Karpas-422 (cell line): ENCODE measurements around the gene NCBP2. TPM values are rescaled to one million over a fixed set of nuclear protein-coding genes. Genes with fewer than 3 reads are reported as not detected.
"Not testable (repeated sequence)": the region's sequence is repeated elsewhere in the genome, so short reads cannot be mapped to it uniquely, and the experiment has no call there.

Experiments
- DNase-seq: peaks from one replicate; pipeline ENCODE4 v3.0.0-alpha.2; 2015
- H2AFZ ChIP-seq: fragments of 200-600 bp; sonication (generic); 2 replicates; pipeline ENCODE4 v1.6.1; 2014; ENCODE audit warnings: antibody characterized with exemption, low read length, mixed read lengths
- H3K27ac ChIP-seq: fragments of 200-600 bp; sonication (generic); 2 replicates; pipeline ENCODE4 v1.5.1; 2014; ENCODE audit warnings: mild to moderate bottlenecking, low read length, moderate library complexity
- H3K27me3 ChIP-seq: fragments of 200-600 bp; sonication (generic); 2 replicates; pipeline ENCODE4 v1.6.1; 2014; ENCODE audit warnings: low read length, mixed read lengths
- H3K36me3 ChIP-seq: fragments of 200-600 bp; sonication (generic); 2 replicates; pipeline ENCODE4 v1.6.1; 2014; ENCODE audit warnings: low read length, mixed read lengths; ENCODE audit not compliant: insufficient read depth
- H3K4me1 ChIP-seq: fragments of 200-600 bp; sonication (generic); 2 replicates; pipeline ENCODE4 v1.6.1; 2014; ENCODE audit warnings: mild to moderate bottlenecking, low read length, mixed read lengths
- H3K4me2 ChIP-seq: fragments of 200-600 bp; sonication (generic); 2 replicates; pipeline ENCODE4 v1.6.1; 2014; ENCODE audit warnings: low read length, low read depth, mild to moderate bottlenecking; ENCODE audit not compliant: poor library complexity, severe bottlenecking
- H3K4me3 ChIP-seq: fragments of 200-600 bp; sonication (generic); 2 replicates; pipeline ENCODE4 v1.5.1; 2014; ENCODE audit warnings: mild to moderate bottlenecking, antibody characterized with exemption, low read length, mixed read lengths
- H3K79me2 ChIP-seq: fragments of 200-600 bp; sonication (generic); 2 replicates; pipeline ENCODE4 v1.6.1; 2014; ENCODE audit warnings: mild to moderate bottlenecking, low read length, mixed read lengths
- H3K9ac ChIP-seq: fragments of 200-600 bp; sonication (generic); 2 replicates; pipeline ENCODE4 v1.6.0; 2014; ENCODE audit warnings: low read length
- H3K9me2 ChIP-seq: fragments of 200-600 bp; sonication (generic), shearing (Covaris generic); replicated peaks from 2 replicates; pipeline ENCODE4 v1.6.0; 2014; ENCODE audit warnings: mild to moderate bottlenecking, low read length, moderate library complexity; ENCODE audit not compliant: insufficient read depth
- H3K9me3 ChIP-seq: fragments of 300-700, 200-600 bp; sonication (generic); 2 replicates; pipeline ENCODE4 v1.6.1; 2014; ENCODE audit warnings: low read length, mixed read lengths
- H4K20me1 ChIP-seq: fragments of 200-600 bp; sonication (generic); 2 replicates; pipeline ENCODE4 v1.6.1; 2014; ENCODE audit warnings: mild to moderate bottlenecking, antibody characterized with exemption, low read length, low read depth; ENCODE audit not compliant: insufficient read depth
- total RNA-seq: library from RNA; depleted of rRNA; stranded (reverse); fragments of >200 nt; shearing (Covaris generic); gene quantifications from 2 replicates; pipeline ENCODE4 v1.2.3, GENCODE V29; 2014; ENCODE audit warnings: low replicate concordance

NCBP2 gene
- total RNA-seq, 1 experiment from 2014 or later, result 73.0 TPM

DNA sequence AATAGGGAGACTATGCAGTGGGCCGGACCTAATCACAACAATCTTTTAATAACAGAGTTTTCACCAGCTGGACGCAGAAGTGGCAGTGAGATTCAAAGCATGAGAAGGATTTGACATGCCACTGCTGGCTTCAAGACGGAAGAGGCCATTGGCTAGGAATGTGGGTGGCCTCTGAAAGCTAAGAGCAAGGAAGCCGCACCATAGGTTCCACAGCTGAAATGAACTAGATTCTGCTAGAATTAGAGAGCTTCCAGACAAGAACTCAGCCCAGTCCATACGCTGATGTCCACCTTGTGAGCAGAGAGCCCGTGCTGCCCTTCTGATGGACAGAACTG lies 6.9 kb upstream of the NCBP2 start:
- no peaks in the 10 kb centered on the region for H3K9me2 ChIP-seq
- H3K4me2 ChIP-seq, result no peak overlapping the region
- no peaks in the 10 kb centered on the region for H3K9me3 ChIP-seq
- no peak overlapping the region for H3K27ac ChIP-seq
- H3K4me3 ChIP-seq, result no peak overlapping the region
- H3K9ac ChIP-seq, result no peak overlapping the region
- 0 out of 2 replicates have a peak, but pooled peaks cover 5% of the 10 kb centered on the region for H4K20me1 ChIP-seq
- H3K4me1 ChIP-seq, result no peaks in the 10 kb centered on the region; the same call in 1 of the 2 replicates
- no peaks in the 10 kb centered on the region for H3K36me3 ChIP-seq
- no peak overlapping the region for H2AFZ ChIP-seq
- no peaks in the 10 kb centered on the region for H3K79me2 ChIP-seq
- DNase-seq, result no peak
- H3K27me3 ChIP-seq, result no peaks in the 10 kb centered on the region

DNA sequence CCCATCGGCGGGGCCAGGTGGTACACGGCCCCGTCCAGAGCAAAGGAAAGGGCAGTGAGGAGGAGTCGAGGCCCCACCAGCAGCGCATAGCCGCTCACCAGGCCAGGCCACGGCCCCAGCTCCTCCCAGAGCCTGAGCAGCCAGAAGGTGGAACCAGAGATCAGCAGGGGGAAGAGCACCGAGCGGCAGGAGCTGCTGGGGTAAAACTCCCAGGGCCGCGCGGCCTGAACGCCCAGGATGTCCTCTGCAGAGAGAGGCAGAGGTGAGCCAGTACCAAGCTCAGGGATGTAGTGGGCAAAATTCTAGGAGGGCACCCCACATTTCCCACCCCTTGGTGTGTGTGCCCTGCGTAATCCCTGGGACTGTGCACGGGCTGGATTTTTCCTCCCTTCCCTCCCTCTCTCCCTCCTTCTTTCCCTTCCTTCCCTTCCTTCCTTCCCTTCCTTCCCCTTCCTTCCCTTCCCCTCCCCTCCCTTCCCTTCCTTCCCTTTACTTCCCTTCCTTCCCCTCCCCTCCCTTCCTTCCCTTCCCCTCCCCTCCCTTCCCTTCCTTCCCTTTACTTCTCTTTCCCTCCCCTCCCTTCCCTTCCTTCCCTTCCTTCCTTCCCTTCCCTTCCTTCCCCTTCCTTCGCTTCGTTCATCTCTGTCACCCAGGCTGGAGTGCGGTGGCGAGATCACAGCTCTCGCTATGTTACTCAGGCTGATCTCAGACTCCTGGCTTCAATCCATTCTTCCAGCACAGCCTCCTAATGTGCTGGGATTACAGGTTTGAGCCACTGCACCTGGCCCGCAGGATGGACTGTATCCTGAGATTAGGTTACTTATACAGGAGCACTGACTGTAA lies 6.3 kb upstream of the NCBP2 start:
- Histone ChIP-seq H4K20me1 (peaks cover 6% of the 10 kb centered on the region), H3K27ac (no peak overlapping the region), H3K4me1 (peaks cover 3% of the 10 kb centered on the region), H3K4me2 (no peak overlapping the region), H3K9me3 (no peaks in the 10 kb centered on the region), H3K4me3 (no peak overlapping the region), H3K27me3 (no peaks in the 10 kb centered on the region), H3K9ac (no peak overlapping the region), H3K79me2 (peaks cover 2% of the 10 kb centered on the region), H2AFZ (no peak overlapping the region), H3K36me3 (no peaks in the 10 kb centered on the region), H3K9me2 (no peaks in the 10 kb centered on the region)
- DNase-seq, result peak; percentile 65

DNA sequence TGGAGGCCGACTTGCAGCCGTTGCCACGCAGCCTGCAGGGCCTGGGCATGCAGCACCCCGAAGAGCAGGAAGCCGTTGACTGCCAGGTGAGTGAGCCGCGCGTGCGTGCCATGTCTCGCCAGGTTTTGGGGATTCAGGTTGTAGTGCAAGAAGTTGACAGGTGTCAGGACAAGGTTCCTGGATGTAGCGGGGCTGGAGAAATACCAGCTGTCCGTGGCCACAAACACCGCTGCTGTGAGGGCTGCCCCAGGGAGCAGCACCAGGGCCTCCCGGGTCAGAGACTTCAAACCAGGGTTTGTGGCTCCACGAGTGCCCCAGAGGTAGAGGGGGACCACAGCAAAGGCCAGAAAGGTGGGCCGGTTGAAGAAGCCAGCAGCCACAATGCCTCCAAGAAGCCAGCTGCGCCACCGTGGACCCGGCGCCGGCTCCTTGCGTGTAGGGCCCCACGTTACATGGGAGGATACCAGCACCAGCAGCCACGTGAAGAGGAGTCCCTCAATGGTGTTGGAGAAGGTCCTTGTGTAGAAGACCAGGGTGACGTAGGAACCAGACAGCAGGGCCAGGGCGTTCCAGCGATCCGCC lies 5.6 kb upstream of the NCBP2 start:
- Histone ChIP-seq H3K4me1 (peaks cover 8% of the 10 kb centered on the region), H3K4me2 (no peak overlapping the region), H2AFZ (no peak overlapping the region)

DNA sequence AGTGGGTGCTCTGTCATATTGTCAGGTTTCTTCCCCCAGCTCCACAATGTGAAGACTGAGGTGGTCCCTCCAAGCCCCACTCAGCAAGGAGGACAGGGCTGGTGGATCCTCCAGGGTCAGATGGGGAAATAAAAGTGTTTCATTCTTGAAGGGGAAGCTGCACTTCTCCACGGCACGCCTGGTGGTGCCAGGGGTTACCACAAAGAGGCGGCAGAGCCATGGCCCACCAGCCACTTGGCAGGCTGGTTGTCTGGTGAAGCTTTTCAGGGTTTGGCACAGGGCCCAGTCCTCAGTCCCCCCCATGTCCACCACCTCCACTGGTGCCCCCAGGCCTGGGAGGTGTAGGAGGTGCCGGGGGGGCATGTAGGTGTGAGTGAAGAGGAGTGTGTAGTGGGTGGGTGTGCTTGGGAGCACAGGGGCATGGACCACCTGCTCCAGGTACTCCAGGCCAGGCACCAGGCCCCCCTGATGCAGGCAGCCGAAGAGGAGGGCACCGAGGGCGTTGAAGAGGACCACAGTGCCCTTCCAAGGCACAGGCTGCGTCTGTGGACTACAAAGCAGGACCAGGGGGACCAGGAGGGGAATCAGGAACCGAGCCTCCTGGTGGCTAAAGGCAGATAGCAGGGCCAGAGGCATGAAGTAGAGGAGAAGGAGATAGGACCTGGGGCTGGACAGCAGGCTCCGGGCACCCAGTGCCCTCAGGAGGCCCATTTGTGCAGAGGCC lies 5.0 kb upstream of the NCBP2 start:
- Histone ChIP-seq H3K79me2 (peaks cover 14% of the 10 kb centered on the region), H3K9me2 (no peaks in the 10 kb centered on the region), H3K4me3 (no peak overlapping the region), H3K4me1 (peaks cover 8% of the 10 kb centered on the region), H4K20me1 (peaks cover 14% of the 10 kb centered on the region), H3K36me3 (no peaks in the 10 kb centered on the region), H3K9me3 (no peaks in the 10 kb centered on the region), H3K27ac (no peak overlapping the region), H3K9ac (no peak overlapping the region), H2AFZ (no peak overlapping the region), H3K27me3 (no peaks in the 10 kb centered on the region), H3K4me2 (no peak overlapping the region)
- DNase-seq, result peak; percentile 72

More for the DNA sequence above, 5.6 kb upstream of the NCBP2 start:
- Histone ChIP-seq H3K9me3 (no peaks in the 10 kb centered on the region), H3K27ac (no peak overlapping the region), H3K9ac (no peak overlapping the region), H3K9me2 (no peaks in the 10 kb centered on the region), H4K20me1 (peaks cover 14% of the 10 kb centered on the region), H3K27me3 (no peaks in the 10 kb centered on the region), H3K79me2 (peaks cover 10% of the 10 kb centered on the region), H3K4me3 (no peak overlapping the region), H3K36me3 (no peaks in the 10 kb centered on the region)
- DNase-seq, result no peak

DNA sequence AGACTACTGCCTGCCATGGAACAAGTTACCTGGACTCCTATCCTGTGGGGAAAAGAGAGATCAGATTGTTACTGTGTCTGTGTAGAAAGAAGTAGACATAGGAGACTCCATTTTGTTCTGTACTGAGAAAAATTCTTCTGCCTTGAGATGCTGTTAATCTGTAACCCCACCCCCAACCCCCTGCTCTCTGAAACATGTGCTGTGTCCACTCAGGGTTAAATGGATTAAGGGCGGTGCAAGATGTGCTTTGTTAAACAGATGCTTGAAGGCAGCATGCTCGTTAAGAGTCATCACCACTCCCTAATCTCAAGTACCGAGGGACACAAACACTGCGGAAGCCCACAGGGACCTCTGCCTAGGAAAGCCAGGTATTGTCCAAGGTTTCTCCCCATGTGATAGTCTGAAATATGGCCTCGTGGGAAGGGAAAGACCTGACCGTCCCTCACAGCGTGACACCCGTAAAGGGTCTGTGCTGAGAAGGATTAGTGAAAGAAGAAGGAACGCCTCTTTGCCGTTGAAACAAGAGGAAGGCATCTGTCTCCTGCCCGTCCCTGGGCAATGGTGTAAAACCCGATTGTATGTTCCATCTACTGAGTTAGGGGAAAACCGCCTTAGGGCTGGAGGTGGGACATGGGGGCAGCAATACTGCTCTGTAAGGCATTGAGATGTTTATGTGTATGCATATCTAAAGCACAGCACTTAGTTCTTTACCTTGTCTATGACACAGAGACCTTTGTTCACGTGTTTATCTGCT lies 1.9 kb upstream of the NCBP2 start:
- not testable (repeated sequence) for H3K27me3 ChIP-seq, DNase-seq

DNA sequence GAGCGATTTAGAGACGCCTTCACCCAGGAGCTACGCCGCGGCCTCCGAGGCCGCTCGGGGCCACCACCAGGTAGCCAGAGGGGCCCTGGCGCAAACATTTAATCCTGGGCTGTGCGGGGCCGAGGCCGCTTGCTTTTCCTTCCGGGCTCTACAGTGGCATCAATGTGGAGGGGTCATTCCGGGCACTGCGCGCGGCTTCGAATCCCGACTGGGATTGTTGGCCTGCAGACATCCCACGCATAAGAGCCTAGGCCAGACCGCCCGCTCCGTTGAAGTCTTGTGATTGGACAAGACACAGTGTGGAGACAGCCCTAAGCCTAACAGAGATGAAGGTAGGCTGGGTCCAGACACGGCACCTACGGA lies 568 bp upstream of the NCBP2 start:
- Histone ChIP-seq H4K20me1 (peaks cover 17% of the 10 kb centered on the region), H3K79me2 (peaks cover 56% of the 10 kb centered on the region), H3K9ac (peak overlapping the region; percentile 91), H3K9me3 (no peaks in the 10 kb centered on the region), H3K36me3 (peaks cover 14% of the 10 kb centered on the region; the same call in 1 of the 2 replicates), H3K27ac (peak overlapping the region; percentile 43; the same call in 1 of the 2 replicates), H3K9me2 (no peaks in the 10 kb centered on the region), H2AFZ (peak overlapping the region; percentile 24; the same call in 1 of the 2 replicates), H3K27me3 (no peaks in the 10 kb centered on the region), H3K4me2 (peak overlapping the region; percentile 96), H3K4me1 (peaks cover 33% of the 10 kb centered on the region), H3K4me3 (peak overlapping the region; percentile 94)
- peak; percentile 71 for DNase-seq

More for the DNA sequence above, 1.9 kb upstream of the NCBP2 start:
- peak overlapping the region; percentile 96 for H3K4me2 ChIP-seq
- peak overlapping the region; percentile 94 for H3K4me3 ChIP-seq
- H3K4me1 ChIP-seq, result peaks cover 29% of the 10 kb centered on the region
- not testable (repeated sequence) for H2AFZ ChIP-seq, H3K9me2 ChIP-seq, H3K36me3 ChIP-seq, H3K9me3 ChIP-seq, H3K27ac ChIP-seq
- peaks cover 43% of the 10 kb centered on the region for H3K79me2 ChIP-seq
- H4K20me1 ChIP-seq, result peaks cover 17% of the 10 kb centered on the region
- peak overlapping the region; percentile 91; the same call in 1 of the 2 replicates for H3K9ac ChIP-seq

DNA sequence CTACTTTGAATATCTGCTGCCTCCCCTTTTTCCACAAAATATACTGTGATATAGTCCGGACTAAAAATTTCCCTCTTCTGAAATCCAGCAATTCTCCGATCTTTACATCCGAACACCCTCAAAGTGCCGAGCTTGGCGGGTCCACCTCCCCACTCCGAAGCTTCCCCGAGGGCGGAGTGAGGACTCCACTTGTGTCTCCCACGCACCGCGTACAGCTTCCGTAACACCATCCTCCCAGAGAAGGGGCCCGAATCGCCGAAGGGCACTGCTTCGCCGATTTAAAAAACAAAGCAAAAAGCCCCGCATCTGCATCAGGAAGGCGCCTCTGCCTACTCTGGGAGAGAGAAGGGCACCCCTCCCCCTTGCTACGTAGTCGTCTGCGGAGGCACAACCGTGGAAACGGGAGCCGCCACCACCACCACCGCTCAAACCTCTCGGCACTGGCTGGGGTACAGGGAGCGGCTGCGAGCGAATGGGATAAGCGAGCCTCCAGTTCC lies 551 bp downstream of the NCBP2 start:
- Histone ChIP-seq H3K4me2 (peak overlapping the region; percentile 84), H3K9ac (peak overlapping the region; percentile 91), H3K4me3 (peak overlapping the region; percentile 94), H3K27ac (peak overlapping the region; percentile 87), H3K27me3 (no peaks in the 10 kb centered on the region), H2AFZ (peak overlapping the region; percentile 57; the same call in 1 of the 2 replicates), H3K79me2 (peaks cover 67% of the 10 kb centered on the region), H3K4me1 (peaks cover 33% of the 10 kb centered on the region), H3K9me2 (no peaks in the 10 kb centered on the region), H3K36me3 (peaks cover 25% of the 10 kb centered on the region), H4K20me1 (peaks cover 15% of the 10 kb centered on the region), H3K9me3 (no peaks in the 10 kb centered on the region)
- peak; percentile 86 for DNase-seq
